ENCODE results near the gene PAGE4.

PAGE4 gene

DNA sequence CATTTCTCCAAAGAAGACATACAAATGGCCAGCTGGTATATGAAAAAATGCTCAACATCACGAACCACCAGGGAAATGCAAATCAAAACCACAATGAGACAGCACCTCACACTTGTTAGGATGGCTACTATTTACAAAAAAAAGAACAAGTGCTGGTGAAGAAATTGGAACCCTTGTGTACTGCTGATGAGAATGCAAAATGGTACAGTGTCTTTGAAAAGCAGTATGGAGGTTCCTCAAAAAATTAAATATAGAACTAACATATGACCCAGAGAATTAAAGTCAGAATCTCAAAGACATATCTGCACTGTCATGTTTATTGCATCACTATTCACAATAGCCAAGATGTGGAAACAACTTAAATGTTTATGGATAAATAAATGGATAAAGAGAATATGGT is 20.9 kb downstream of the PAGE4 start:
- no peaks in the 10 kb centered on the region for H3K36me3 Mint-ChIP-seq
- H3K4me3 Mint-ChIP-seq = no peak overlapping the region
- no peak overlapping the region for H3K27ac Mint-ChIP-seq
- H3K27me3 Mint-ChIP-seq = peaks cover 11% of the 10 kb centered on the region
- CTCF ChIA-PET = no interaction called here
- DNase-seq = no peak
- no peaks in the 10 kb centered on the region for H3K4me1 Mint-ChIP-seq
- H3K9me3 Mint-ChIP-seq = no peaks in the 10 kb centered on the region

DNA sequence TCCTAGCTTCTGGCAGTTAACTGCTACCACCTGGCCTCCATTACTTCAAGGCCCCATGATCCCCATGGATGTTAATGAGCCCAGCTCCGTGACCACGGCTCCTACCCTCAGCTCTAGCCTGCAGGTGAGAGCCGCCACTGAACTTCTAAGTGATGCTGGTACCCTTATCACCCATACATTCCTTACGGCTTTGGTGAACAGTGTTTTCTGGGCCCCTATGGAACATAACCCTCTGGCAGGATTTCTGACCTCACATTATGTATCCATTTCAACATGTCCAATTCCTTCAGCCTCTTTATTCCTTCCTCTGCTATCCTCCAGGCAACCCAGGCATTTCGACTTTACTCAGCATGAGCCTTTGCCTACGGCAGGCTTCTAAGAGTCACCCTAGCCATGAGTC is 24.6 kb downstream of the PAGE4 start:
- Mint-ChIP-seq H3K36me3 (no peaks in the 10 kb centered on the region), H3K9me3 (no peaks in the 10 kb centered on the region), H3K4me1 (no peaks in the 10 kb centered on the region), H3K27ac (no peak overlapping the region), H3K27me3 (peaks cover 11% of the 10 kb centered on the region), H3K4me3 (no peak overlapping the region)
- CTCF ChIA-PET = no interaction called here
- DNase-seq = no peak

- no peak for DNase-seq
- peaks cover 7% of the 10 kb centered on the region for H3K27me3 Mint-ChIP-seq
- H3K9me3 Mint-ChIP-seq = no peaks in the 10 kb centered on the region
- H3K4me3 Mint-ChIP-seq = no peak overlapping the region
- no peak overlapping the region for H3K27ac Mint-ChIP-seq
- no peaks in the 10 kb centered on the region for H3K4me1 Mint-ChIP-seq
- H3K36me3 Mint-ChIP-seq = no peaks in the 10 kb centered on the region
- CTCF ChIA-PET = no interaction called here
Observed at GRCh38 chrX:49856819-49857218, 27.7 kb downstream of the PAGE4 start.

- Mint-ChIP-seq H3K27me3 (peaks cover 5% of the 10 kb centered on the region), H3K4me3 (no peak overlapping the region), H3K9me3 (no peaks in the 10 kb centered on the region), H3K36me3 (no peaks in the 10 kb centered on the region), H3K4me1 (no peaks in the 10 kb centered on the region), H3K27ac (no peak overlapping the region)
- CTCF ChIA-PET = no interaction called here
- DNase-seq = no peak
Observed at GRCh38 chrX:49858341-49858740, 29.2 kb downstream of the PAGE4 start.

DNA sequence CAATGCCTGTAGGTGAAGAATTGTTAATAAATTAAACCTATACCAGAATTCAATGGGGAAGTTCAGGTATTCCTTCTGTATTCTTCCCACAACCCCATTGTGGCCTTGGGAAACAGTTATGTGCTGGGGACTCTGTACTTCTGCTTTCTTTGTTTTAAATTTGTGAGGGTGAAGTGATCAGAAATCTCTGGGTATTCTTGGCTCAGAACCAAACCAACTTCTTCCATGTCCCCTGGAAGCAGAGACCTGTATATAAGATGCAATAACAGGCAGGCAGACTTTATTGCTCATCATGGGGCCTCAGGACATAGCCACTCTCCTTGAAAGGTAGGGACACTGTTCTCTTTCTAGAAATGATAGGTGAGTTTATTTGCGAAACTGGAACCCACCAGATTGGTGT is 30.4 kb downstream of the PAGE4 start:
- H3K4me3 Mint-ChIP-seq = no peak overlapping the region
- H3K27me3 Mint-ChIP-seq = no peaks in the 10 kb centered on the region
- no peaks in the 10 kb centered on the region for H3K4me1 Mint-ChIP-seq
- H3K9me3 Mint-ChIP-seq = no peaks in the 10 kb centered on the region
- no peak overlapping the region for H3K27ac Mint-ChIP-seq
- DNase-seq = no peak
- no peaks in the 10 kb centered on the region for H3K36me3 Mint-ChIP-seq
- CTCF ChIA-PET = no interaction called here

DNA sequence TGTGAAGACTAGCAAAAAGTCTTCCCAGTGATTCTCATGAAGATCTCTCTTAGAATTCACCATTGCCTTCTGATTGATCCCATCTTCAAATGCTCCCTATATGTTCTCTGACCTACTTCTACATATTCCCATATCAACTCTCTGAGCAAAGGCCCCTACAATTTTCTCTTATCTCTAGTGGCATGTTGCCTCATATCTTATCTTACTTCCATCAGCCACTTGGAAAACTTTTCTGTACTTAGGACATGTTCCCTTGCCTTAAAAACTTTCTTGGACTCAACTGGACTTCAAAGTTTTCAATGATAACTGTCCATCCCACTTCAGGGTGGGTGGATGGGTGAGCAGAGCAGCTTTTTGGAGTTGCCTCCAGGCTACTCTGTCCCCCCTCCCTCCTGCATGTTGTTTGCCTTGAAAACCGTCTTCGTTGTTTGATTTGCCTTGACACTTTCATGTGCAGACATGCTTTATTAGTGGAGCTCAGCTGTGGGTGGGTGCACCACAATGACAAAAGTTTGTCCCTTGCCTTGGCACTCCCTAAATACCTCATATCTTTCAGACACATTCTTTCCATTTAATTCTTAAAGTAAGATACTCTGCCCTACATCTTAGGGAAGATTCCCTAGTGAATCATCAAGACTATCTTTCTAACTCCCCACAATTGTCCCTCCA is 31.9 kb downstream of the PAGE4 start:
- Mint-ChIP-seq H3K27ac (no peak overlapping the region), H3K36me3 (no peaks in the 10 kb centered on the region), H3K9me3 (no peaks in the 10 kb centered on the region), H3K4me3 (no peak overlapping the region), H3K27me3 (no peaks in the 10 kb centered on the region), H3K4me1 (no peaks in the 10 kb centered on the region)
- DNase-seq = no peak
- CTCF ChIA-PET = no interaction called here

DNA sequence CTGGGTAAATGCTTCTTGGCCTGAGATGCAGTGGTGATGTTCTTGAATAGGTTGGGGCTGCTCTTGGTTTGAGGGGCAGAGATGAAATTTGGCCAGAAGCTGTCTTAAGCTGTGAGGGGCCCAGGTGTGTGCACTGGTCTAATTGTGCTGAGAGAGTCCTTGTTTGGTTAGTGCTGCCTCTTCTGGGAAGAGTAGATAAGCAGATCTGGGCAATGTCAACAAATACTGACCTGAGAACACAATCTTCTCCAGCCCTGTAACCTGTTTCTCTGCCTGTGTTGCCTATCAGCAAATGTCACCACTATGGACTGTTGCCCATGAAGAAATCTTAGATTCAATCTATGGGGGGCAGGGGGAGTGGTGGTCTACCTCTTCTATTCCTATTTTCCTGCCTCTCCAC is 33.0 kb downstream of the PAGE4 start:
- CTCF ChIA-PET = no interaction called here
- Mint-ChIP-seq H3K27me3 (no peaks in the 10 kb centered on the region), H3K36me3 (no peaks in the 10 kb centered on the region), H3K4me1 (no peaks in the 10 kb centered on the region), H3K27ac (no peak overlapping the region), H3K4me3 (no peak overlapping the region), H3K9me3 (no peaks in the 10 kb centered on the region)
- no peak for DNase-seq

- no peak for DNase-seq
- Mint-ChIP-seq H3K4me1 (no peaks in the 10 kb centered on the region), H3K9me3 (no peaks in the 10 kb centered on the region), H3K36me3 (no peaks in the 10 kb centered on the region), H3K27ac (no peak overlapping the region), H3K27me3 (peaks cover 13% of the 10 kb centered on the region), H3K4me3 (no peak overlapping the region)
- CTCF ChIA-PET = no interaction called here
Observed at GRCh38 chrX:49868739-49869138, 39.6 kb downstream of the PAGE4 start.

DNA sequence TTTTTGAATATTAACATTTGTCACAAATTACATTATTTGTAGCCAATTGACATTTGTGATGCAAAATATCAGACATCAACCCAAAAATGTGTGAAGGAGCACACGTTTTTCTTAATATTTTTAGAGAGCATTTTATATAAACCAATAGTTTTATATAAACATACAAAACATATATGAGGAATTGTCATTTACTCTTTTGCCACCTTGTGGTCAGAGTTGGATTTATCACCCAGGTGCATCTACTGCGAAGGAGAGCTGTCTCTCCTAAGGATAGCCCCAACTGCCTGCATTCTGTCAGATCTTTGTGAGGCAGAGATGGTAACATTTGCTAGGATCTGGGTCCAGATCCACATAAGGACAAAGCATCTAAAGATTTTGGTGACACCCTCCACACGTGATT is 47.6 kb downstream of the PAGE4 start:
- Mint-ChIP-seq H3K27ac (no peak overlapping the region), H3K4me3 (no peak overlapping the region)
- CTCF ChIA-PET = interaction anchor here (0.7 to 1.8 kb wide), 5 partner anchors 38 to 684 kb away, joined by 3 to 8 read pairs (median 5); no protein-coding TSS in a partner anchor

DNA sequence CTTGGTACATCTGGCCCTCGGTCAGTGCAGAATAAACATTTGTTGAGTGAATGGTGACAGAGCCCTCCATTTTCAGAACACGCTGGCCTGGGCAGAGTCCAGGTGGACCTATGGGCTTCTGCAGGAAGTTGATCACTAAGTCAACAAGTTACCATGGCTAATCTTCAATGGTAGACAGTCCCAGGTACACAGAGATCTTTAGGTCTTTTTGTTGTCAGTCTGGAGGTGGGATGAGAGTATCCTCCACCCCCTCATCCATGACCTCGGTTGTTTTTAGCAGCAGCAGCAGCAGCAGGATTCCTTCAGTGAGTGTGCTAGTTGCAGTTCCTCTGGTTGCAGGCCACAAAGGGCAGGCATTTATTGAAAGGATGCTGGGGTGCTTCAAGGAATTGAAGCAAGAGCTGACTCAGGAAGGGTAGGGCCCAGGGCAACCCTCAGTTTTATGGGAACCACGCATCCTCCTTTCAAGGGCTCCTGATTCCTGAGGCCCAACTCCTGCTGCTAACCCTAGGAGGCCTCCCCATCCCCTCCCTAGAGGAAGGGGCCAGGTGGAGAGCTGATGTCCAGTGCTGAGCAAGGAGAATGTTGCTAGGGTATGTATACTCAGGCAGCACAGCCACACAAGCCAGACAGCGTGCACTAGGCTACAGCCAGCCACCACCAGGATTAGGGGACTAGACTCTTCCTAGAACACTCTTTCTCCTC is 48.4 kb downstream of the PAGE4 start:
- H3K27me3 Mint-ChIP-seq = no peaks in the 10 kb centered on the region
- DNase-seq = no peak
- H3K4me3 Mint-ChIP-seq = no peak overlapping the region
- CTCF ChIA-PET = interaction anchor here (0.7 to 1.8 kb wide), 4 partner anchors 42 to 684 kb away, joined by 3 to 8 read pairs (median 6); no protein-coding TSS in a partner anchor
- peak overlapping the region; percentile 60 for H3K27ac Mint-ChIP-seq
- H3K4me1 Mint-ChIP-seq = peaks cover 22% of the 10 kb centered on the region
- peaks cover 5% of the 10 kb centered on the region for H3K36me3 Mint-ChIP-seq
- no peaks in the 10 kb centered on the region for H3K9me3 Mint-ChIP-seq

More for the DNA sequence above, 47.6 kb downstream of the PAGE4 start:
- H3K36me3 Mint-ChIP-seq = peaks cover 5% of the 10 kb centered on the region
- peaks cover 6% of the 10 kb centered on the region for H3K27me3 Mint-ChIP-seq
- no peaks in the 10 kb centered on the region for H3K9me3 Mint-ChIP-seq
- DNase-seq = peak; percentile 47
- peaks cover 20% of the 10 kb centered on the region for H3K4me1 Mint-ChIP-seq

DNA sequence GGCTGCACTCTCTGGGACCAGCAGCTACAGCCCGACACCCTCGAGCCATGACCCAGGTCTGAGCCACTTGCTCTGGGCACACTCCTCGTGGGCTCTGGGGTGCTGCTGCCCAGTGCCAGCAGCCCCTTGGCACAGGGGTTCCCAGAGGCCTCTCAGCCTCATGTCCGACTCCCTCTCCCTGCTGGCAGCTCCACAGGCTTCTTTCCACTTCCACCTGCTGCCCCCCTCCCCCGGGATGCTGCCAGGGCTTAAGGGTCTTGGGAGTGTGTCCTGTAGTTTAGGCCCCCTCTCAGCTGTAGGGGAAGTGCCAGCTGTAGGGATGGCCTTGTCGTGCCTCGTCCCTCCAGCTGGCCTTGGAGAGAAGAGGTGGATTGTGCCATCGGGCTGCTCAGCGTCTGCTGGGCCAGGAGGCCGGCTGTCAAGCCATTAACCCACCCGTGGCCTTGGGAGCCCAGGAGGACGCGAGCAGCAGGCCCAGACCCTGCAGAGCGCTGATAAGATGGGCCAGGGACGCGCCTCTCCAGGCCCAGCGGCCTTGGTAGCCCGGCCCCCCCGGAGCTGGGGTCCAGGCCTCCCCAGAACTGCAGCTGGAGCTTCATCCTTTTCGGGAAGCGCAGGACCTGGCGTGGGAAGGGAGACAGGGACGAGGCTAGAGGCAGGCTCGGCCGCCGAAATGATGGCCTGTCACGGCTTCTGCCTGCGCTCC is 49.2 kb downstream of the PAGE4 start:
- Mint-ChIP-seq H3K27me3 (no peaks in the 10 kb centered on the region), H3K4me1 (peaks cover 22% of the 10 kb centered on the region), H3K4me3 (peak overlapping the region; percentile 72), H3K9me3 (no peaks in the 10 kb centered on the region), H3K36me3 (peaks cover 5% of the 10 kb centered on the region), H3K27ac (peak overlapping the region; percentile 69)
- CTCF ChIA-PET = interaction anchor here (1.7 kb wide), 1 partner anchor 42 kb away, joined by 7 read pairs; no protein-coding TSS in a partner anchor
- DNase-seq = no peak

GRCh38 chrX:49878834-49879655 is 49.9 kb downstream of the PAGE4 start, which contains the start of gene USP27X:
Gene USP27X, plus strand, starts transcription at chrX:49879484. Its CDS starts 824 bp downstream, at chrX:49880308.
- Mint-ChIP-seq H3K4me1 (peaks cover 22% of the 10 kb centered on the region), H3K27ac (peak within 1 kb of the TSS; percentile 78), H3K9me3 (no peaks in the 10 kb centered on the region), H3K4me3 (peak within 1 kb of the TSS; percentile 82), H3K36me3 (peaks cover 5% of the 10 kb centered on the region), H3K27me3 (no peaks in the 10 kb centered on the region)
- DNase-seq = peak; percentile 87
- CTCF ChIA-PET = interaction anchor here (1.7 to 1.9 kb wide), 2 partner anchors 41 to 43 kb away, joined by 5 to 7 read pairs; partner anchors contain the start of gene CLCN5

DNA sequence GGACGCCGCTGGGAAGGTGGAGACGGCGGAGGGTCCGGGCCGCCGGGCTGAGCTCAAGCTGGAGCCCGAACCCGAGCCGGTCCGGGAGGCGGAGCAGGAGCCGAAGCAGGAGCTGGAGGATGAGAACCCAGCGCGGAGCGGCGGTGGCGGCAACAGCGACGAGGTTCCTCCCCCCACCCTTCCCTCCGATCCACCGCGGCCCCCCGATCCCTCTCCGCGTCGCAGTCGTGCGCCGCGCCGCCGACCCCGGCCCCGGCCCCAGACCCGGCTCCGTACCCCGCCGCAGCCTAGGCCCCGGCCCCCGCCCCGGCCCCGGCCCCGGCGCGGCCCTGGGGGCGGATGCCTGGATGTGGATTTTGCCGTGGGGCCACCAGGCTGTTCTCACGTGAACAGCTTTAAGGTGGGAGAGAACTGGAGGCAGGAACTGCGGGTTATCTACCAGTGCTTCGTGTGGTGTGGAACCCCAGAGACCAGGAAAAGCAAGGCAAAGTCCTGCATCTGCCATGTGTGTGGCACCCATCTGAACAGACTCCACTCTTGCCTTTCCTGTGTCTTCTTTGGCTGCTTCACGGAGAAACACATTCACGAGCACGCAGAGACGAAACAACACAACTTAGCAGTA is 50.7 kb downstream of the PAGE4 start:
- Mint-ChIP-seq H3K27ac (peak overlapping the region; percentile 78), H3K36me3 (peaks cover 5% of the 10 kb centered on the region), H3K27me3 (no peaks in the 10 kb centered on the region), H3K4me3 (peak overlapping the region; percentile 82), H3K4me1 (peaks cover 22% of the 10 kb centered on the region), H3K9me3 (no peaks in the 10 kb centered on the region)
- CTCF ChIA-PET = interaction anchor here (1.7 to 1.9 kb wide), 2 partner anchors 40 to 42 kb away, joined by 5 to 7 read pairs; partner anchors contain the start of gene CLCN5
- no peak for DNase-seq

Measured in activated naive CD4-positive, alpha-beta T cell treated with anti-CD3 and anti-CD28 coated beads, Interleukin-2, amount 10 ng/mL, durations not matched to agents 7 days and 5 days (primary cell).